Stomach (tissue), 9 donors: ENCODE data around the gene FCAMR. TPM values are rescaled to one million over a fixed set of nuclear protein-coding genes. Genes with fewer than 3 reads are reported as not detected.

Experiments used
- DNase-seq, 2 donors: peaks; one replicate each; pipeline versions ENCODE4 v3.0.0 to v3.0.0-alpha.2; 2013 to 2019
- H3K27ac ChIP-seq, 5 donors: fragments of 200-600 bp in 4 of 5; sonication (generic) in 4 of 5; one replicate each; pipeline ENCODE4 v1.5.1; 2013 to 2019; ENCODE audit warnings: mild to moderate bottlenecking in 1 of 5, moderate library complexity in 1 of 5
- H3K27me3 ChIP-seq, 3 donors: fragments of 200-600 bp; sonication (generic); one replicate each; pipeline ENCODE4 v1.5.1; 2017 to 2019; ENCODE audit warnings: mixed run types in 1 of 3
- H3K36me3 ChIP-seq, 4 donors: fragments of 200-600 bp; sonication (generic); 1 replicate in 3 of 4; 2 replicates in 1 of 4; pipeline ENCODE4 v1.5.1; 2016 to 2019
- H3K4me1 ChIP-seq, 4 donors: fragments of 200-600 bp; sonication (generic); one replicate each; pipeline ENCODE4 v1.5.1; 2016 to 2019
- H3K4me3 ChIP-seq, 4 donors: fragments of 200-600 bp; sonication (generic) in 3 of 4; one replicate each; pipeline ENCODE4 v1.5.1; 2016 to 2019; ENCODE audit warnings: mild to moderate bottlenecking in 1 of 4
- H3K9me3 ChIP-seq, 4 donors: fragments of 200-600 bp; sonication (generic); one replicate each; pipeline ENCODE4 v1.5.1; 2016 to 2019
- CTCF ChIP-seq, 7 experiments: fragments of 450-650 bp in 4 of 7; fragments of 200-600 bp in 3 of 7; sonication (generic) in 3 of 7; IDR thresholded peaks; one replicate each; pipeline ENCODE4 v1.5.1; 2016 to 2019; ENCODE audit warnings: antibody characterized with exemption in 7 of 7, control low read depth in 2 of 7, mild to moderate bottlenecking in 1 of 7
- EP300 ChIP-seq: sonication (generic); formaldehyde crosslinking; IDR thresholded peaks from one replicate; pipeline ENCODE4 v1.6.1; 2017; ENCODE audit warnings: antibody characterized with exemption
- POLR2A ChIP-seq, 4 donors: fragments of 450-650 bp; IDR thresholded peaks; one replicate each; pipeline ENCODE4 v1.6.1; 2016; ENCODE audit warnings: antibody characterized with exemption in 4 of 4, control low read depth in 2 of 4, mild to moderate bottlenecking in 1 of 4, moderate library complexity in 1 of 4
- POLR2AphosphoS5 ChIP-seq, 3 donors: sonication (generic); formaldehyde crosslinking; IDR thresholded peaks; one replicate each; pipeline ENCODE4 v1.6.1; 2016; ENCODE audit warnings: antibody characterized with exemption in 3 of 3
- WGBS, 5 donors: extraction: QIAGEN DNeasy Blood & Tissue Kit in 3 of 5; methylation state at CpG; one replicate each; pipeline versions ENCODE4 v1.1.5 to v1.1.7; 2013 to 2018; 5-methylcytosine and 5-hydroxymethylcytosine counted together
- intact Hi-C: fragments of 100-400 bp; cut with DNase I; formaldehyde crosslinking; loops from one replicate; pipeline ENCODE4 v1.15.1; 2023; ENCODE audit warnings: low total_unique reads
- polyA plus RNA-seq, 3 donors: library from polyadenylated mRNA; stranded (reverse); fragments of 200-250 nt; gene quantifications; one replicate each; pipeline ENCODE4 v1.2.3, GENCODE V29; 2013
- total RNA-seq, 5 donors: library from RNA; depleted of rRNA; stranded (reverse); fragments of >200 nt; gene quantifications; one replicate each; pipeline versions ENCODE4 v1.1.0 to v1.2.3, GENCODE V29; 2014 to 2016
- donor health status: healthy with polysubstance abuse.
- donor health status: Bipolar disorder and iron deficiency.
- donor health status: healthy.

FCAMR gene
- total and polyA plus RNA-seq, 8 donors = 0.30 to 0.58 (median 0.37) TPM; not detected in 5

- TF ChIP-seq POLR2A (IDR thresholded peaks at IDR 0.05) = no peak
- TF ChIP-seq EP300 = no peak
- TF ChIP-seq POLR2AphosphoS5 (IDR thresholded peaks at IDR 0.05) = peak in 1 of 3 donors; percentile 18
- no peak for TF ChIP-seq CTCF (IDR thresholded peaks at IDR 0.05)
- DNase-seq = peak; percentile 64 to 74
- Histone ChIP-seq H3K4me1 (peaks cover 0 to 9% (median 4%) of the 10 kb centered on the region in 4 donors), H3K9me3 (no peaks in the 10 kb centered on the region), H3K36me3 (no peaks in the 10 kb centered on the region), H3K27ac (peak overlapping the region in 4 of 5 donors; percentile 13 to 74 (median 53)), H3K27me3 (peaks cover 0 to 6% (median 0%) of the 10 kb centered on the region in 3 donors), H3K4me3 (no peak overlapping the region)
- intact Hi-C loops = no loop called here
Measured at GRCh38 chr1:206992790-206993189, 22.5 kb upstream of the FCAMR start.

GRCh38 chr1:206987873-206988272 lies 17.6 kb upstream of the FCAMR start:
- 86 to 100% (median 95%) methylated on average over 1 of the region's 1 CpG for WGBS, 5 donors
- intact Hi-C loops = no loop called here
- no peaks in the 10 kb centered on the region for H3K9me3 ChIP-seq

GRCh38 chr1:206986885-206987284 lies 16.6 kb upstream of the FCAMR start:
- Histone ChIP-seq H3K9me3 (no peaks in the 10 kb centered on the region), H3K27ac (peak overlapping the region in 4 of 5 donors; percentile 16 to 54 (median 38)), H3K4me3 (no peak overlapping the region), H3K36me3 (no peaks in the 10 kb centered on the region), H3K4me1 (peaks cover 0 to 13% (median 5%) of the 10 kb centered on the region in 4 donors), H3K27me3 (no peaks in the 10 kb centered on the region)
- intact Hi-C loops = no loop called here
- peak in 1 of 2 donors; percentile 29 for DNase-seq
- no peak for TF ChIP-seq EP300
- TF ChIP-seq POLR2AphosphoS5 (IDR thresholded peaks at IDR 0.05) = no peak
- no peak for TF ChIP-seq CTCF (IDR thresholded peaks at IDR 0.05)
- no peak for TF ChIP-seq POLR2A (IDR thresholded peaks at IDR 0.05)
- WGBS, 5 donors = 32 to 51% (median 47%) methylated on average over 3 of the region's 3 CpGs

More at GRCh38 chr1:206987873-206988272, 17.6 kb upstream of the FCAMR start:
- no peaks in the 10 kb centered on the region for H3K36me3 ChIP-seq
- TF ChIP-seq POLR2AphosphoS5 (IDR thresholded peaks at IDR 0.05) (no peak), POLR2A (IDR thresholded peaks at IDR 0.05) (no peak)
- no peak overlapping the region for H3K27ac ChIP-seq
- peaks cover 3 to 18% (median 9%) of the 10 kb centered on the region in 4 donors for H3K4me1 ChIP-seq
- DNase-seq = no peak
- H3K4me3 ChIP-seq = no peak overlapping the region
- peaks cover 0 to 6% (median 0%) of the 10 kb centered on the region in 3 donors for H3K27me3 ChIP-seq

- H3K27me3 ChIP-seq = no peaks in the 10 kb centered on the region
- peaks cover 0 to 13% (median 5%) of the 10 kb centered on the region in 4 donors for H3K4me1 ChIP-seq
- H3K4me3 ChIP-seq = no peak overlapping the region
- H3K9me3 ChIP-seq = no peaks in the 10 kb centered on the region
- no peak for DNase-seq
- WGBS, 5 donors = 32 to 61% (median 44%) methylated on average over 3 of the region's 3 CpGs
- intact Hi-C loops = no loop called here
- TF ChIP-seq EP300 (no peak), POLR2AphosphoS5 (IDR thresholded peaks at IDR 0.05) (peak in 2 of 3 donors; percentile 18 to 35)
- no peaks in the 10 kb centered on the region for H3K36me3 ChIP-seq
- H3K27ac ChIP-seq = peak overlapping the region in 2 of 5 donors; percentile 24 to 54
Measured at GRCh38 chr1:206986402-206986801, 16.1 kb upstream of the FCAMR start.

DNA sequence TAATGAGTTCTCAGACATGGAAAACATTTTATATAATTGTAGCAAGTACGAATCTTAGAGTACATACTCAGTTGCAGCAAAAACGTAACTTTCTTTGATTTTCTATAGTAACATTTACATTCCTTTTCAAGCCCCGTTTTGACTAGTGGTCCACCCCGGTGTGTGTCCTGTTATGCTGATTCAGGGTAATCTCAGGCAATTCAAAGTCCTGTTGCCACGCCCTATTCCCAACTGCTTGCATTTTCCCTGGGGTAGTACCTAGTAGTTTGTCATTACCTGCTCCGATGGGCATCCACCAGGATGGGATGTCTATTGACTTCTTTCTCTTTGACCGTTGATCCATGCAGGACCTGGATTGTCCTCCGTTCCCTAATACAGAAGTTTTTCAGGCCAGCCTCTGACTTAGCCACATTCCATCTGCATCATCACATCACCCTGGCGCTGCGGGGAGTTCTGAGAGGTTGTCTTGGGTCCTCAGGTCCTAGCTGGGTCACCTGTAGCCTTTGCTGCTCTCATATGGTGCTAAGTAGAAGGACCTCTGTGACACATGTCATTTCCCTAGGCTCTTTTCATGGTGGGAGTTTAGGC lies 15.0 kb upstream of the FCAMR start:
- WGBS, 5 donors = 68 to 73% (median 72%) methylated on average over 10 of the region's 10 CpGs

More for the DNA sequence above, 15.0 kb upstream of the FCAMR start:
- no peak for TF ChIP-seq POLR2A (IDR thresholded peaks at IDR 0.05)
- TF ChIP-seq EP300 = no peak
- TF ChIP-seq CTCF (IDR thresholded peaks at IDR 0.05) = no peak
- no peak for TF ChIP-seq POLR2AphosphoS5 (IDR thresholded peaks at IDR 0.05)
- DNase-seq = no peak
- Histone ChIP-seq H3K27me3 (no peaks in the 10 kb centered on the region), H3K27ac (no peak overlapping the region), H3K4me1 (peaks cover 0 to 13% (median 6%) of the 10 kb centered on the region in 4 donors), H3K36me3 (no peaks in the 10 kb centered on the region), H3K4me3 (no peak overlapping the region), H3K9me3 (no peaks in the 10 kb centered on the region)
- intact Hi-C loops = no loop called here
